H1 (cell line): Measurements from ENCODE around the gene MAPKAP1. TPM values are rescaled to one million over a fixed set of nuclear protein-coding genes. Genes with fewer than 3 reads are reported as not detected.

Source experiments
- polyA plus RNA-seq, 7 experiments: library from polyadenylated mRNA; depleted of rRNA in 3 of 7; stranded (reverse) in 5 of 7; unstranded in 2 of 7; fragments of >200 nt in 5 of 7; fragments of 200-250 nt in 2 of 7; gene quantifications; 1 replicate in 5 of 7; 2 replicates in 1 of 7; 4 replicates in 1 of 7; pipeline versions ENCODE4 v1.2.1 to v1.2.3, GENCODE V29; 2011 to 2013; ENCODE audit warnings: missing spikeins in 2 of 7, mixed read lengths in 2 of 7
- small RNA-seq: library from polyadenylated mRNA; stranded (forward); fragments of <200 nt; extraction: miRNeasy Mini kit (QIAGEN cat#:217004); gene quantifications from one replicate; pipeline ENCODE3, GENCODE V24; 2013; ENCODE audit not compliant: insufficient read depth
- total RNA-seq: library from RNA; stranded (reverse); fragmentation: NEBNext Ultra II Directional; extraction: Animal tissue kit (Norgen Biotek cat#: 25700); gene quantifications from 2 replicates; pipeline ENCODE4 v1.2.1, GENCODE V29; 2021

The MAPKAP1 gene
- total and polyA plus RNA-seq, 2 of the 8 experiments (the other 6 are each of a cell fraction or from before 2014, with no cell fraction given), result 79.2 to 140 TPM

Small RNA genes lying within 50 kb of the gene (small RNA-seq; reads per million reads assigned to genes)
- gene RF00017, result not detected

Other genes with a start within 250 kb of the MAPKAP1 start
- 44.3 and 45.1 TPM in 2 replicates for gene PBX3, start 40.2 kb upstream of the MAPKAP1 start, total RNA-seq
- 13.7 and 22.7 TPM in 2 replicates for gene PBX3, start 40.2 kb upstream of the MAPKAP1 start, polyA plus RNA-seq (2011; rRNA removed)